Skin of body (tissue), 2 donors: ENCODE results near the gene RASAL2. TPM values are rescaled to one million over a fixed set of nuclear protein-coding genes. Genes with fewer than 3 reads are reported as not detected.

ENCODE experiments used
- small RNA-seq: library from RNA; depleted of rRNA; stranded (forward); fragments of <200 nt; gene quantifications from one replicate; pipeline ENCODE3, GENCODE V24; 2014; ENCODE audit warnings: low replicate concordance
- total RNA-seq: library from RNA; depleted of rRNA; stranded (reverse); fragments of >200 nt; gene quantifications from one replicate; pipeline ENCODE4 v1.2.3, GENCODE V29; 2014

Gene RASAL2
- total RNA-seq, 1 donor from 2014 or later: 15.9 TPM

Small RNA genes lying within 50 kb of the gene (small RNA-seq; reads per million reads assigned to genes)
- gene RF00017: not detected

Other genes starting within 250 kb of the RASAL2 start
- gene SEC16B, start 124.0 kb upstream of the RASAL2 start, total RNA-seq: 9.6 TPM